Vagina (tissue), 2 donors: ENCODE data around the gene MACROD2. TPM values are rescaled to one million over a fixed set of nuclear protein-coding genes. Genes with fewer than 3 reads are reported as not detected.

Experiments
- DNase-seq, 2 donors: peaks; one replicate each; pipeline ENCODE4 v3.0.0-alpha.2; 2017; ENCODE audit errors: extremely low spot score in 2 of 2
- H3K27ac ChIP-seq: fragments of 200-600 bp; sonication (generic); one replicate; pipeline ENCODE4 v1.5.1; 2019
- H3K27me3 ChIP-seq: fragments of 200-600 bp; sonication (generic); one replicate; pipeline ENCODE4 v1.5.1; 2019
- H3K36me3 ChIP-seq, 2 donors: fragments of 200-600 bp; sonication (generic); one replicate each; pipeline ENCODE4 v1.5.1; 2017 to 2019
- H3K4me1 ChIP-seq: fragments of 200-600 bp; sonication (generic); one replicate; pipeline ENCODE4 v1.5.1; 2019
- H3K4me3 ChIP-seq, 2 donors: fragments of 200-600 bp; sonication (generic); 1 replicate in 1 of 2; 2 replicates in 1 of 2; pipeline ENCODE4 v1.5.1; 2016 to 2019
- H3K9me3 ChIP-seq: fragments of 200-600 bp; sonication (generic); one replicate; pipeline ENCODE4 v1.5.1; 2019
- CTCF ChIP-seq, 3 experiments: fragments of 450-650 bp in 2 of 3; fragments of 200-600 bp in 1 of 3; sonication (generic) in 1 of 3; IDR thresholded peaks; one replicate each; pipeline ENCODE4 v1.5.1; 2017 to 2019; ENCODE audit warnings: antibody characterized with exemption in 3 of 3, mild to moderate bottlenecking in 2 of 3, moderate library complexity in 2 of 3
- POLR2A ChIP-seq, 2 donors: fragments of 450-650 bp; IDR thresholded peaks; one replicate each; pipeline ENCODE4 v1.6.1; 2017; ENCODE audit warnings: antibody characterized with exemption in 2 of 2, mild to moderate bottlenecking in 2 of 2, moderate library complexity in 2 of 2
- POLR2AphosphoS5 ChIP-seq, 2 donors: sonication (generic); formaldehyde crosslinking; IDR thresholded peaks; one replicate each; pipeline ENCODE4 v1.9.0; 2017; ENCODE audit warnings: antibody characterized with exemption in 2 of 2, mild to moderate bottlenecking in 2 of 2, low read depth in 1 of 2; ENCODE audit not compliant: insufficient read depth in 1 of 2
- intact Hi-C: fragments of 100-400 bp; cut with DNase I; formaldehyde crosslinking; loops from one replicate; pipeline ENCODE4 v1.15.1; 2023
- total RNA-seq: library from RNA; depleted of rRNA; stranded (reverse); fragments of >200 nt; gene quantifications from one replicate; pipeline ENCODE4 v1.2.3, GENCODE V29; 2016

MACROD2 gene
- total RNA-seq, 1 donor from 2014 or later = 12.5 TPM

GRCh38 chr20:15278041-15278440 is 1282.7 kb downstream of the MACROD2 start:
- DNase-seq = no peak
- Histone ChIP-seq H3K27me3 (no peaks in the 10 kb centered on the region), H3K27ac (no peak overlapping the region), H3K9me3 (no peaks in the 10 kb centered on the region), H3K4me1 (no peaks in the 10 kb centered on the region), H3K36me3 (no peaks in the 10 kb centered on the region), H3K4me3 (no peak overlapping the region)
- intact Hi-C loops = no loop called here
- TF ChIP-seq CTCF (IDR thresholded peaks at IDR 0.05) = no peak
- no peak for TF ChIP-seq POLR2A (IDR thresholded peaks at IDR 0.05)
- no peak for TF ChIP-seq POLR2AphosphoS5 (IDR thresholded peaks at IDR 0.05; ENCODE audit: insufficient read depth in 1 of 2, low read depth in 1 of 2)

GRCh38 chr20:15287329-15287728 is 1292.0 kb downstream of the MACROD2 start:
- Histone ChIP-seq H3K4me3 (no peak overlapping the region), H3K36me3 (no peaks in the 10 kb centered on the region), H3K27ac (no peak overlapping the region), H3K27me3 (no peaks in the 10 kb centered on the region), H3K4me1 (no peaks in the 10 kb centered on the region), H3K9me3 (no peaks in the 10 kb centered on the region)
- intact Hi-C loops = no loop called here
- DNase-seq = no peak
- TF ChIP-seq CTCF (IDR thresholded peaks at IDR 0.05) (no peak), POLR2A (IDR thresholded peaks at IDR 0.05) (no peak), POLR2AphosphoS5 (IDR thresholded peaks at IDR 0.05; ENCODE audit: insufficient read depth in 1 of 2, low read depth in 1 of 2) (no peak)

GRCh38 chr20:15288106-15288505 is 1292.8 kb downstream of the MACROD2 start:
- TF ChIP-seq CTCF (IDR thresholded peaks at IDR 0.05) = no peak
- no peak for TF ChIP-seq POLR2AphosphoS5 (IDR thresholded peaks at IDR 0.05; ENCODE audit: insufficient read depth in 1 of 2, low read depth in 1 of 2)
- TF ChIP-seq POLR2A (IDR thresholded peaks at IDR 0.05) = no peak
- Histone ChIP-seq H3K36me3 (no peaks in the 10 kb centered on the region), H3K9me3 (no peaks in the 10 kb centered on the region), H3K4me1 (no peaks in the 10 kb centered on the region), H3K4me3 (no peak overlapping the region), H3K27ac (no peak overlapping the region), H3K27me3 (no peaks in the 10 kb centered on the region)
- intact Hi-C loops = no loop called here
- DNase-seq = no peak

GRCh38 chr20:15289337-15289736 is 1294.0 kb downstream of the MACROD2 start:
- DNase-seq = no peak
- H3K9me3 ChIP-seq = no peaks in the 10 kb centered on the region
- H3K27me3 ChIP-seq = no peaks in the 10 kb centered on the region
- H3K4me3 ChIP-seq = no peak overlapping the region
- no peaks in the 10 kb centered on the region for H3K36me3 ChIP-seq
- intact Hi-C loops = no loop called here
- no peak overlapping the region for H3K27ac ChIP-seq
- TF ChIP-seq POLR2AphosphoS5 (IDR thresholded peaks at IDR 0.05; ENCODE audit: insufficient read depth in 1 of 2, low read depth in 1 of 2) = no peak
- TF ChIP-seq CTCF (IDR thresholded peaks at IDR 0.05) = no peak
- no peak for TF ChIP-seq POLR2A (IDR thresholded peaks at IDR 0.05)
- H3K4me1 ChIP-seq = no peaks in the 10 kb centered on the region

- Histone ChIP-seq H3K36me3 (no peaks in the 10 kb centered on the region), H3K27me3 (no peaks in the 10 kb centered on the region), H3K4me3 (no peak overlapping the region), H3K27ac (no peak overlapping the region), H3K4me1 (no peaks in the 10 kb centered on the region), H3K9me3 (no peaks in the 10 kb centered on the region)
- intact Hi-C loops = no loop called here
- no peak for DNase-seq
- no peak for TF ChIP-seq POLR2A (IDR thresholded peaks at IDR 0.05)
- no peak for TF ChIP-seq CTCF (IDR thresholded peaks at IDR 0.05)
- TF ChIP-seq POLR2AphosphoS5 (IDR thresholded peaks at IDR 0.05; ENCODE audit: insufficient read depth in 1 of 2, low read depth in 1 of 2) = no peak
These were observed 1297.1 kb downstream of the MACROD2 start for GRCh38 chr20:15292405-15292804.
